Activated T-helper 2 cell treated with anti-CD3 and anti-CD28 coated beads, Interferon-gamma antibody, Interleukin-2, Interleukin-4, amounts not matched to agents 10 μg/mL and 5 μg/mL and 100 μg/mL, durations not matched to agents 14 hours and 24 hours and 36 hours (primary cell): ENCODE data around the gene ALDOC. TPM values are rescaled to one million over a fixed set of nuclear protein-coding genes. Genes with fewer than 3 reads are reported as not detected.

ENCODE experiments used
- total RNA-seq: library from RNA; stranded (reverse); gene quantifications from 2 replicates; pipeline ENCODE4 v1.2.3, GENCODE V29; 2022

ALDOC gene
- total RNA-seq, 1 donor from 2014 or later = 95.0 TPM

Other genes with a start within 250 kb of the ALDOC start
- 21.1 and 24.1 TPM in 2 replicates for gene IFT20, start 241.4 kb downstream of the ALDOC start, total RNA-seq
- gene TNFAIP1, start 241.1 kb downstream of the ALDOC start, total RNA-seq = 31.3 and 32.3 TPM in 2 replicates
- gene POLDIP2, start 219.4 kb downstream of the ALDOC start, total RNA-seq = 89.7 and 93.2 TPM in 2 replicates
- gene SEBOX, start 211.7 kb downstream of the ALDOC start, total RNA-seq = not detected in 2 replicates
- 0.23 and 0.50 TPM in 2 replicates for gene VTN, start 206.6 kb downstream of the ALDOC start, total RNA-seq
- gene SARM1, start 205.2 kb downstream of the ALDOC start, total RNA-seq = 35.0 and 35.9 TPM in 2 replicates
- gene SLC46A1, start 170.7 kb downstream of the ALDOC start, total RNA-seq = 5.3 and 6.9 TPM in 2 replicates
- gene SLC13A2, start 103.3 kb downstream of the ALDOC start, total RNA-seq = not detected in 2 replicates
- gene FOXN1, start 70.5 kb downstream of the ALDOC start, total RNA-seq = not detected in 2 replicates
- 55.3 and 63.9 TPM in 2 replicates for gene UNC119, start 24.3 kb downstream of the ALDOC start, total RNA-seq
- gene PIGS, start 5.4 kb downstream of the ALDOC start, total RNA-seq = 65.1 and 70.9 TPM in 2 replicates
- gene SPAG5, start 22.1 kb upstream of the ALDOC start, total RNA-seq = 92.5 and 98.8 TPM in 2 replicates
- 35.2 and 37.9 TPM in 2 replicates for gene RSKR, start 37.3 kb upstream of the ALDOC start, total RNA-seq
- gene BLTP2, start 68.3 kb upstream of the ALDOC start, total RNA-seq = 196 and 213 TPM in 2 replicates
- 40.3 and 49.2 TPM in 2 replicates for gene SDF2, start 85.0 kb upstream of the ALDOC start, total RNA-seq
- gene SUPT6H, start 85.3 kb upstream of the ALDOC start, total RNA-seq = 97.5 and 102 TPM in 2 replicates
- gene PROCA1, start 135.0 kb upstream of the ALDOC start, total RNA-seq = 7.0 and 7.7 TPM in 2 replicates
- 19.4 and 21.5 TPM in 2 replicates for gene RAB34, start 141.0 kb upstream of the ALDOC start, total RNA-seq
- gene RPL23A, start 143.1 kb upstream of the ALDOC start, total RNA-seq = 1,712 and 1,733 TPM in 2 replicates
- gene TLCD1, start 149.3 kb upstream of the ALDOC start, total RNA-seq = 8.0 and 8.2 TPM in 2 replicates
- 3.6 and 4.2 TPM in 2 replicates for gene NEK8, start 151.9 kb upstream of the ALDOC start, total RNA-seq
- gene TRAF4, start 167.1 kb upstream of the ALDOC start, total RNA-seq = 125 and 129 TPM in 2 replicates